Stimulated activated CD4-positive, alpha-beta T cell treated with anti-CD3 and anti-CD28 coated beads, TNF-alpha, amount 100 ng/mL, for 24 hours (primary cell): ENCODE results near the gene ALG8.

Experiments
- DNase-seq, 3 experiments: peaks; one replicate each; pipeline ENCODE4 v3.0.0-alpha.2; 2020; ENCODE audit warnings: low read depth in 3 of 3

ALG8 gene

DNA sequence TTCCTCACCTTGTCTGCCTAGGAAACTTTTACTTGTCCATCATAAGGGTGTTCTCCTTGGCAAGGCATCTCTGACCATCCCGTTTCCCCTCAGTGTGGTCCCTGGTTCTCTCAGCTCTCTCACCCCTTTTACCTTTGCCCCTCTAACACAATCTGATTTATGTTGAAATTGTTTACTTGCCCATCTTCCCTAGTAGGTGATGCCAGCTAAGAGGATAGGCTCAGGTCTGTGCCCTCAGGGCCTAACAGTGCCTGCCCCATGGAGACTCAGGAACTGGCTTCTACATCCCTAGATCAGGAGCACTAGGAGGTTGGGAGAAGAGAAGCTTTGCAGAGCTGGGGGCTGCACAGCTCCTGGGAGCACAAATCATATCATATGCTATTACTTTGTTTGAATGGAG is 21.1 kb upstream of the ALG8 start:
- DNase-seq, result no peak

DNA sequence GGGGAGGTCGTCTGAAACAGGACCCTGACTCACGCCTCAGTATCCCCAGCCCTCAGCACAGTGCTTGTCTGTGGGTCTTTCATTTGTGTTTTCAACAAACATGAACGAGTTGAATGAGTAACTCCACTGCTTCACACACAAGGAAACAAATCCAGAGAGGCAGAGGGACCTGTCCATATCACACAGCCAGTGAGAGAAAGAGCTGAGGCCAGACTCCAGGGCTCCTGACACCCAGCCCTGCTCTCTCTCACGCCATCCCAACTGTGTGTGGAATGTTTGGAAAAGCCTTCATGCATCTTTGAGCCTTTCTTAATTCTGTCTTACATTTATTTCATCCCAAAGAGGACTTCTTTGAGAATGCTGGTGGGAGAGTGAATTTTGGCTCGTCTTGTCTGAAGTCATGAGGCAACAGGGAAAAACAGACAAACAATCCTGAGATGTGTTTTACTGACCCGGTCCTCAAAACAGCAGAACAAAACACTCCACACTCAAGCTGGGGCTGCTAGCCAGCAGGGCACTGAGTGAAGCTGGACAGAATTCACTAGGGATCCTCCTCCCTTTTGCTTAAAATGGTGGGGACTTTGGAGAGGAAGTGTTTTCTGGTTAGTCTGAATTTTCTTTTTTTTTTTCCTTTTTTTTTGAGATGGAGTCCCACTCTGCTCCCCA is 19.7 kb upstream of the ALG8 start:
- no peak for DNase-seq

DNA sequence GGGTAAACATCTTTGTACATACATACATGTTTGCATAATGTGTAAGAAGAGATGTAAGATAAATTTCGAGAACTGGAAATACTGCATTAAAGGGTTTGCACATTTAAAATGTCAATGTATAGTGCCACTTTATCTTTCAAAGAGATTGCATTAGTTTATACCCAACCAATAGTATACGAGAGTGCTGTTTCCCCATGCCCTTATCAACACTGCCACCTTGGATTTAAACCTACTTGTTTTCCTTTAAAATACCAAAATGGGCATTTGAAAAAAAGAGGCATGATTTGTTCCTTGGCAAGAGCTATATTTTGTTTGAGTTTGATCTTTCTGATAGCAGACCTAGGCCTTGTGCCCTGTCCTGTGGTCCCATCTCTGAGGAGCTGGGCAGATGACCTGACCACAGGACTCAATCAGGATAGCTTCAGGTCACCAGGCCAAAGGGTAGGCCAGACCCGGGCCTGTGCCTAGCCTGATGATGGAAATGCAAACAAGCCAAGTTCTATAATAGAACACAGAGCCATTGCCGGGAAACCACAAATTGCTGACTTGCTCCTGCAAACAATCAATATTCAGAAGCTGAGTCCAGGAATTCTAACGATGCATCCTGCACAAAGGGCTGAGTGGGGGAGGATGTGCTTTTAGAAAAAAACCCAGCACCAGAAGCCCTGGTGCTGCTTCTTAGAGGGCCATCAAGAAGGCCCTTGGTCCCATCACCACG is 16.9 kb upstream of the ALG8 start:
- no peak for DNase-seq

DNA sequence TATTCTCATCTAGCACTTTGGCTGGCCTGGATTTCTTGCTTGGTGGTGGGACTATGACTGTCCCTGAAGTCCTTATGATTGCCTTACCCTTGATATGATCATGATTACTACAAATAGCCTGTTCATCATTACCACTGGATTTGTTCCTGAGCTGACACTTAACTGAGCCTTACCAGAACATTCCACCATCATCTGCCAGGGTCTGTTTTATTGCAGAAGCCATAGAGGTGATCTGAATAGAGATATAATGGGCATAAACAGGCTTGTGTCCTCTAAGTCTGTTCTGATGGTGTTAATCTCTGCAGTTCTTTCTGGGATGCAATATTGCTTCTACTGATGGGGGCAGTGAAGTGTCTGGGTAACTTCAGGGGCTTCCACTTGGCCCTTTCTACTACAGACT is 12.4 kb upstream of the ALG8 start:
- DNase-seq, result no peak

DNA sequence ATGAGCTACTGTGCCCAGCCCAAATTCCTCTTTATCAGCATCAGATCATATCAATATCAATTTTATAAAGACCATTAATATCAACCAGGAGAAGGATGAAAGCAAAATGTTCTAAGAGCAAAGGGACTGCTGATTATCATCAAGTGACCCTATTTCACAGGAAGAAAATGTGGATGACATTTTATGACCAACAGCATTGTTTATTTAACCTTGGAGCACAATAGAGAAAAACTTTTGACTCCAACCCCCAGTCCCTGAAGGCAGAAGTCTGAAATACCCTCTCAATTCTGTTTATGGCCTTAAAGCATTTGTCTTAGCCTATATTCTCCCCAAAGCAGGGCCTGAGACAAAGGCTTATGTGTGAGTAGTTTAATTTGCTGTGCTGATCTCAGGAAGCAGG is 11.3 kb upstream of the ALG8 start:
- no peak for DNase-seq

DNA sequence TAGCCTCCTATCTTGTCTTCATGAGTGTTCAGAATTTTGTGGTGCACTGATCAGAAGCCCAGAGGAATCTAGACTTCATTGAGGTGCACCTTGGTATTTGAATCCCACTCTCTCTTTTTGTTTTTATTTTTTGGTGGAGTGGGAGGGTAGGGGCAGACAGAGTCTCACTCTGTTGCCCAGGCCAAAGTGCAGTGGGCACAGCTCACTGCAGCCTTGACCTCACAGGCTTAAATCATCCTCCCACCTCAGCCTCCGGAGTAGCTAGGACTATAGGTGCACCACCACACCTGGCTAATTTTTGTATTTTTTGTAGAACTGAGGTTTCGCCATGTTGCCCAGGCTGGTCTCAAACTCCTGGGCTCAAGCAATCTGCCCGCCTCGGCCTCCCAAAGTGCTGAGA is 10.9 kb upstream of the ALG8 start:
- no peak for DNase-seq

DNA sequence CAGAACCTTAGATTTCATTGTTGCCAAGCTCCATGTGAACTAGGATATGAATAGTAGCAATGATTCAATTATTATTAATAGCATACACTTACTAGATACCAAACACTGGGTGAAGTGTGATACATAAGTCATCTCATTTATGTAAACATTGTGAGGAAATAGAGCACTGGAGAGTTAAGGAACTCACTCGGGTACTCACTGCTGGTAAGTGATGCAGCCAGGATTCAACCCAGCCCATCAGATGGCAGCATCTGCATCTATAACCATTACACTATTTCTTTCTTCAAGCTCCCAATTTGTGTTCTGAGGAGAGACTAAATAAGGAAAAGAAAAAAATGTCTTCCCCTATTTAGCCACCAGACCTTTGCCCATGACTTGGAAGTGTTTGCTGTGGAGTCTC is 10.2 kb upstream of the ALG8 start:
- DNase-seq, result no peak

DNA sequence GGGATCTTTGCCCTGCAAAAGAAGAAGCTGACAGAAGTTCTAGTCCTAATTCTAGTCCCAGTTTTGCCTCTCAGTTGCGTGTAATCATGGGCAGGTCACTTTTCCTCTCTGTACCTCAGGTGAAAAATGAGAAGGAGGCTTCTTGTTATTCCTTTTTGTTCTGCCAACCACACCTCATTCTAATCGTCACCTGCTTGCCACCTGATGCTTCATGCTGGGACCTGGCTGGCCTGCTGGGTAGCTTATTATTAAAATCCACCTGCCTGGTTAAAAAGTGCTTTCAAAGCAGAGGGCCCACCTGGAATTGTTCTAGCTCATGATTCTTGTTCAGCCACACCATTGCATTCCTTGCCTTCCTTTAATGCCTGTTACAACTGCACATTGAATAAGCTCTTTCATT is 8.4 kb upstream of the ALG8 start:
- no peak for DNase-seq

DNA sequence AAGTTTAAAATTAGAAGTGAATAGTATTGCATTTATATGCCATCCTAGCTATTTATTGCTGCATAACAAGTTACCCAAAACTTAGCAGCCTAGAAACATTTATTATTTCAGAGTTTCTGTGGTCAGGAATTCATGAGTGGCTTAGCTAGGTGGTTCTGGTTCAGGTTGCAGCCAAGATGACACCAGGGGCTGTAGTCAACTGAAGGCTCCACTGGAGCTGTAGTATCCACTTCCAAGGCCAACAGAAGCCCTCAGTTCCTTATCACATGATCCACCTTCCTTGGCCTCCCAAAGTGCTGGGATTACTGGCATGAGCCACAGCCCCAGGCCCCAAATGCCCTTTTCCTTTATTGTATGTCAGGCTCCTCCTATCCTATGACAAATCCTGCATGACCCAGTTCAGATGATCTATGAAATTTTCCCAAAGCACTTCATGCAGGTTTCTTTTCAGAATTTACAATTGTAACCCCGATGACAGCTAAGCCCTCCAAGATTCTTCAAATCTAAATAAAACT is 6.1 kb upstream of the ALG8 start:
- no peak for DNase-seq

DNA sequence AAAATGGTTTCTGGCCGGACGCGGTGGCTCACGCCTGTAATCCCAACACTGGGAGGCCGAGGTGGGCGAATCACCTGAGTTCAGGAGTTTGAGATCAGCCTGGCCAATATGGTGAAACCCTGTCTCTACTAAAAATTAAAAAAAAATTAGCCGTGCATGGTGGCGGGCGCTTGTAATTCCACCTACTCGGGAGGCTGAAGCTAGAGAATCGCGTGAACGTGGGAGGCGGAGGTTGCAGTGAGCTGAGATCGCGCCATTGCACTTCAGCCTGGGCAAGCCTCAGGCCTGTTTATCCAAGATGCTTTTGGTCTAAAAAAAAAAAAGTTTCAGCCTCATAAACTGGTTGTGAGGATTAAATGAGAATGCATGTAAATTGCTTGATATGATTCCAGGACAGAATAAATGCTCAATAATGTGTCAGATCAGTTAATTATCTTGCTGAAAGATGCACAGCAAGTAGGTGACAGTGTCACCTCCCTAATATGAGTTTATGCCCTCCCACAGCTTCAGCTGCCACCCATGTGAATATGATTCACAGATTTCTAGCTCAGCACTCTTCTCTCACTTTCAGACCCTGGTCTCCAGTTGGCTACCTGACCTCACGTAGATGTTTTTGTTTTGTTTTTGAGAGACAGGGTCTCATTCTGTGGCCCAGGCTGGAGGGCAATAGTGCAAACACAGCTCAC is 1.1 kb upstream of the ALG8 start:
- DNase-seq, result peak in 1 of 3 experiments; percentile 1

DNA sequence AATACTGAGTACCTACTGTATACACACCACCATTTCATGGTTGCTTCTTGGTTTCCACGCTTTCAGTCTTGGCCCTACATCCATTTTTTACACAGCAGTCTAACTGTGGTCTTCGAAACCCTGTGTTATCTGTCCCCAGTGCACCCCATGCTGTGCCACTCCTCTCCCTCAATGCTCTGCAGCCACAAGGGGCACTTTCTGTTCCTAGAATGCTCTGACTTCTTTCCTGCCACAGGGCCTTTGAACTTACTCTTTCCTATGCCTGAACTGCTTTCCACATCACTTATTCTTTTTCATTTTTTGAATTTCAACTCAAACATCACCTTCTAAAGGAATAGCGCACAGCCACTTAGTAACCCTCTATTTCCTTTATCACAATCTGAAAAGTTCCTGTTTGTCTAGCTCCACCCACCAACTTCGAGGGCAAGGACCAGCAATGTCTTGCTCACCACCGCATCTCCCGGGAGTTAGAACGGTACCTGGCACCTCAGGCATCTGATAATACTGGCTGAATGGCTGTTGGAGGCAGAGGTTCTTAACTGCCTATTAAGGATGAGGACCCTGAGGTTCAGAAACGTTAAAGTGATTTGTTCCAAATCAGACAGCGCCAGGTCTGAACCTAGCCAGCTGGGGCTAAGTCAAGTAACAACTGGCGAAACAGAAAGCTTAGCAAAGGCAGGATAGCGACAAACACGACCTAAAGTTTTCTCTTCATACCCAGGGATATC is 568 bp downstream of the ALG8 start:
- DNase-seq, result peak; percentile 11 to 38 (median 13)

DNA sequence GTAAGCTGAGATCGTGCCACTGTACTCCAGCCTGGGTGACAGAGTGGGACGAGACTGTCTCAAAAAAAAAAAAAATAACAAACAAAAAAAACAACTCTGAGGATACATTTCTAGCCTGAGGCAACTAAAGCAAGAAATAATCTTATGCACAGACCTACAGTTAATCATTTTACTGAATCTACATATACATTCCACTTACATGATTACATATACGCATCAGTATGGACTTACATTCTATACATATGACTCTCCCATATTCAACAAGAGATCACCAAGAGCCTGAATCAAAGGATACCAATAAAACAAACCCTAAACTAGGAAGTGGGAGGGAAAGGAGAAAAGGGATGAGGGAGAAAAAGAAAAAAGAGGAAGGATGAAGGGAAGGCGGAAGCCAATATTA is 1.1 kb downstream of the ALG8 start:
- DNase-seq, result no peak

DNA sequence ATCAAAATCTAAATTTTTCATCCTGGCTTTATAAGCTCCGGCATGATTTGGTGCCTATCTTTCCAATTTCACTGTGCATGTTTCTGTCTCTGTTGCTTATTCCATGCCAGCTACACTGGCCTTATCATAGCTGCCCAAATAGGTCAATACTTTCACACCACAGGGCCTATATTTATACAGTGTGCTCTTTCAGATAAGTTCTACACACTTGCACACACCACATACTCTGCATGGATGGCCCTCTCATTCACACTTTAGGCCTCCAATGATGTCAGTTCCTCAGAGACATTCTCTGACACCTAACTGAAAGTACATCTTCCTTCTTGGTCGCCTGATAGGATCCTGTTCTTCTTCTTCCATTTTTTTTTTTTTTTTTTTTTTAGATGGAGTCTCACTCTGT is 7.0 kb downstream of the ALG8 start:
- no peak for DNase-seq

DNA sequence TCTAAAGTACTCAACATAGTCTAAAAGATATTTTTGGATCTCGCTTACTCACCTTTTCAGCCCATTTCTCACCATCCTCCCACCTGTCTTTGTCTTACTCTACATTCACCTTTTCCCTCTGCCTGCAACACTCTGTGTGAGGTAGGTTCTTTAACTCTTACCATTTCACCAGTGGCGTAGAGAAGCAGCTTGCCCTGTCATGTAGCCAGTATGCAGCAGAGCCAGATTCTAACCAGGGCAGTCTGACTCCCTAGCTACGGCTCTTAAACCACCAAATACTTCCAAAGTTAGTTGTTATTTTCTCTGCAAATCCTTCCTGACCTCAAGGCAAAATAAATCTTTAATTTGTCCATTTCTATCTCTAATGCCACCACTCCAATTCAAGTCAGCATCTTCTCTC is 7.5 kb downstream of the ALG8 start:
- no peak for DNase-seq

DNA sequence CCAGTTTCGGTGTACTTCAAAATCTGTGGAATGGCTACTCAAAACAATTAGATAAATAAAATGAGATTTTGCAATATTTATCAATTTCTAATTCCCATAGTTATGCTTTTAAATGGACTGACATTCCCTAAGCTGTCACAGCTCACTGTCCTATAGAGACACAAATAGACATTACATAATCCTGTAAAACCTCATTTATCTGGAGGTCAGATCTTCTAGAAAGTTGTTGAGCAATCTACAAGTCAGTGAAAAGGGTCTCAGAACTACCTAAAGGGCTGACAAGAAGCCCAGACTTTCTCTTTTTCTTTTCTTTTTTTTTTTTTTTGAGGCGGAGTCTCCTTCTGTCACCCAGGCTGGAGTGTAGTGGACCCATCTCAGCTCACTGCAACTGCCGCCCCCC is 12.0 kb downstream of the ALG8 start:
- DNase-seq, result no peak

DNA sequence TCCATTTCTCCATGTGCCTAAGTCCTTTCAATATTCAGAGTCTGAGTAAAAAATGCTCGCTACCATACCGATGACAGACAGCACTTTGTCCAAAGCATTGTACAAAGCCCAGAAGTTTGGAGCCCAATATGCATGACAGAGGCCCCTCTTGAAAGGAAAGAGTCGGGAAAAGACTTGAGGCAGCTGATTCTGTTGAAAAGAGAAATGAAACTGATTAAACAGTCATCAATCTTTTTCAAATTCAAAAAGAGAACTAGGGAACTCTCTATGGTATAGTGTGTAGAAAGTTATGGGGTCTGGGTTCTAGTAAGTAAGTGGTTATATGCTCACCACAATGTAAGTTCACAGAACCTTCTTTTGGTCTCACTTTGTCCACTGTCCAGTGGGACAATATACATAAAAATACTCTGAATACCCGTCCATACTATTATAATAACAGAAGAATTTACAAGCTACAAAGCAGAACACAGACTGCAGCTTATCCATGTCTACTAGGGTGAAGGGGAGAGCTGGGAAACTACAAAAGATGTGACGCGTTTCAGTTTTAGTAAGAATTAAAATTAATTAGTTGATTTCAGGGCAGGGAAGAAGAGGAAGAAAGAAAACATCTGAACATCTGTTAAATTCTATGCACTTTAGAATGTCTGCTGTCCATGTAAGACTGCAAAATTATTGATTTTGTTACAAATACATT is 26.7 kb downstream of the ALG8 start:
- DNase-seq, result no peak

DNA sequence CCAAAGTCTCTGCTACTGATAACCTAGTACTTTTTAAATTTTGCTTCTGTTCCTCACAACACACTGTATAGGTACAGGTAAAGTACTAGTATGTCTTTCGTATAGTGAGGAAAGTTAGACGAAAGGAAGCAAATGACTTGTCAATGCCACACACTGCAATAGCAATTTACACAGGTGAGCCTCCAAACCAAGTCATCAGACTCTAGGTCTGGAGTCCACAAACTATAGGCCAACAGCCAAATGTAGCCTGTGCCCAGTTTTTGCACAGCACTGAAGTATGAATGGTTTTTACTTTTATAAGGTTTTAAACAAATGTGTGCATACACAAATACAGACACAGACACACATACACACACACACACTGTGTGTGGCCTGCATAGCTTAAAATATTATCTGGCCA is 28.1 kb downstream of the ALG8 start:
- DNase-seq, result no peak

DNA sequence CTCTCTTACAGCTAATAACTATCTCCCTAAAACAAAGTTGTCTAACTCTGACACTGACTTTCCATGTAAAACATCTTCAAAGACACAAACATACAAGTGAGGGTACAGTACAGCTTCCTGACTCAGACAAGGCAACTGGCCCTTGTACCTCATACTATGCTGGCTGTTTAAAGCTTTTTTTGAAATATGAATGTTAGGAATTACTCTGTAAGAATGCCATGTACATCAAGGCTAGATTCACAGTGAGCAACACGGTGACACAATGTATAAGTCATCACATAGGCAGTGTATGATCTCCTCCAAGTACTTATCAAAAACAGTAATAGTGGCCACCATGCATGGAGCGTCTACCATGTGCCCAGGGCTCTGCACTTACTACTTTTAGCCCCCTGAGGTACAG is 28.6 kb downstream of the ALG8 start:
- DNase-seq, result no peak

DNA sequence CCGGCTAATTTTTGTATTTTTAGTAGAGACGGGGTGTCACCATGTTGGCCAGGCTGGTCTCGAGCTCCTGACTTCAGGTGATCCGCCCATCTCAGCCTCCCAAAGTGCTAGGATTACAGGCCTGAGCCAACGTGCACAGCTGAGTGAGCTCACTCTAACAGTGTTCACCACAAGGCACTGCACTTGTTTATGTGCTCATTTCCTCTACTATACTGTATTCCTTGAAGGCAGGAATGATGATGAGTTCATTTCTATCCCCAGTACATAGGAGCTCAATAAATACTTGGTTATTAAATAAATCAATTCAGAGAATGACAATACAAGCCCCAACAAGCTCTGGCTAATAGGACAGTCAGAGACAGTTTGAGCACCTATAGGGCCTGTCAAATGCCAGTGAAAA is 29.1 kb downstream of the ALG8 start:
- DNase-seq, result no peak

DNA sequence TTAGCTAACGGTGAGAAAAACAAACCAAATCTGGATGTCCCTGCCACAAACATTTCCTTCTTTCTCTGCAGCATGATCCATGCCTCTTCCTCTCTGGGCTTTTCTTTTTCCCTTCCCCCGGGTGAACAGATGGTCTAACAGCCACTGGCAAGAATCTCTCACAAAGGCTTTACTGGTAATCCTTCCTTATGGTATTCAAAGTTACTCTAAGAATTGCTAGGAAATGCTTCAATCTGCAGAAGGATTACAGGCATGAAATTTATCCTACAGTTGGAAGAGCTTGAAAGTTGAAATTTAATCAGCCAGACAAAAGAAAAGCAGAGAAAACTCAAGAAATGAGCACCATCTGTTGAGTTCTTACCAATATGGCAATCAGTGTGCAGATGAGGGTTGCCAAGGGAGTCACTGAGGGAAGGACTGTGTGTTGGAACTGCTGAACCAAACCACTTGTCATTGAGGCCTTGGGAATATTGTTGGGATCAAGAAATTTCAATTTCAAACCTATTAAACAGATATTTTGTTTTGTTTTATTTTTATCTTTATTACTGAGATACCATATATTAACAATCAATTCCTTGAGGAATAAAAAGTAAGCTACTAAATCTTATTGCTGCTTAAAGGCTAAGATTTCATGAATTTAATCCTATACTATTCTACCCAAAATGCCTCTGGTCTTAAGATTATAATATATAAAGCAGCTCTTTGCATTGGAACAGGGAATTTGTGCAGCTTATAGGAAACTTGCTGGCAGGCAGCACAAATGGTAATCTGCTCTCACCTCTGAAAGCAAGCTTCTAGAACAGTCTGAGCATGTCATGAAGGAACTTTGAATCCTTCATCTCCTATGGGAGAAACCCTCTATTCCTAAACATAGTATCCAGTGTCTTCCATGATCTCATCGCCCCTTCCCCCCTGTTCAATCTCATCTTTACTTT is 30.1 kb downstream of the ALG8 start:
- no peak for DNase-seq
